Astrocyte of the spinal cord (primary cell): ENCODE results near the gene STX10.
A peak's percentile ranks its signal among the peaks of the same experiment; 100 is the strongest.

Source experiments
- DNase-seq: peaks from one replicate; pipeline ENCODE4 v3.0.0; 2011; ENCODE audit warnings: low read depth, low spot score
- H3K4me3 ChIP-seq: 2 replicates; pipeline ENCODE4 v1.5.1; 2011; ENCODE audit warnings: low read depth, mild to moderate bottlenecking, low read length, moderate library complexity
- CTCF ChIP-seq: IDR thresholded peaks from 2 replicates; pipeline ENCODE4 v1.5.1; 2012; ENCODE audit warnings: low read depth, mild to moderate bottlenecking, low read length, inconsistent platforms
- in situ Hi-C: cut with HindIII; loops from 2 replicates; pipeline ENCODE4 v1.10.0; 2017; ENCODE audit warnings: low sequenced_read_pairs

Gene STX10

GRCh38 chr19:13120031-13120430, 30.1 kb downstream of the STX10 start:
- H3K4me3 ChIP-seq = no peak overlapping the region
- no peak for DNase-seq
- in situ Hi-C loops = no loop called here
- no peak for TF ChIP-seq CTCF

GRCh38 chr19:13119627-13120026, 30.5 kb downstream of the STX10 start:
- no peak for DNase-seq
- peak overlapping the region; percentile 82 for H3K4me3 ChIP-seq
- in situ Hi-C loops = no loop called here
- no peak for TF ChIP-seq CTCF

- peak; percentile 34 for DNase-seq
- in situ Hi-C loops = no loop called here
- no peak for TF ChIP-seq CTCF
These were observed 31.6 kb downstream of the STX10 start for GRCh38 chr19:13118424-13119193.

GRCh38 chr19:13117772-13118423, 32.3 kb downstream of the STX10 start, which contains the start of gene NACC1:
TSS of gene NACC1 (plus strand) at chr19:13118264. CDS start at chr19:13135208, 16,944 bp downstream.
- in situ Hi-C loops = no loop called here
- H3K4me3 ChIP-seq = peak within 1 kb of the TSS; percentile 99
- TF ChIP-seq CTCF = no peak
- DNase-seq = peak; percentile 86

More at GRCh38 chr19:13118424-13119193, 31.6 kb downstream of the STX10 start:
- H3K4me3 ChIP-seq = peak overlapping the region; percentile 82

GRCh38 chr19:13117176-13117771, 32.9 kb downstream of the STX10 start:
- no peak for TF ChIP-seq CTCF
- H3K4me3 ChIP-seq = peak overlapping the region; percentile 99
- in situ Hi-C loops = no loop called here
- DNase-seq = no peak

- peak; percentile 93 for DNase-seq
- in situ Hi-C loops = no loop called here
- TF ChIP-seq CTCF = no peak
- peak within 1 kb of the TSS; percentile 99 for H3K4me3 ChIP-seq
These were observed 33.6 kb downstream of the STX10 start, which contains the start of gene TRMT1 for GRCh38 chr19:13116282-13117175. TSS of gene TRMT1 (minus strand) at chr19:13116740. CDS start at chr19:13116399, 341 bp downstream.
